IMR-90 (cell line): ENCODE data around the gene NR6A1. TPM values are rescaled to one million over a fixed set of nuclear protein-coding genes. Genes with fewer than 3 reads are reported as not detected.

ENCODE experiments used
- ATAC-seq: fragments of 200-7000 bp; cut with Tn5 transposase; 2 replicates; pipeline ENCODE4 v1.9.1; 2020; ENCODE audit warnings: low read depth, mild to moderate bottlenecking, moderate library complexity
- BruUV-seq: library from RNA; stranded (reverse); fragments of 400-500 nt; replicated peaks from 2 replicates; lab custom pipeline; 2021; lab: Mats Ljungman, UMichigan
- CTCF ChIA-PET: fragments of 300-600 bp; formaldehyde crosslinking; extraction: SDS; loops from one replicate; lab custom pipeline; 2021; ENCODE audit warnings: antibody characterized with exemption; lab: Yijun Ruan, JAX
- POLR2A ChIA-PET: fragments of 300-600 bp; sonication (Branson Sonifier 250); formaldehyde crosslinking; loops from one replicate; lab custom pipeline; 2022; ENCODE audit warnings: antibody characterized with exemption; ENCODE audit not compliant: unreplicated experiment; lab: Charles Lee
- DNase-seq: peaks from one replicate; pipeline ENCODE4 v3.0.0; 2013
- H2AFZ ChIP-seq: replicated peaks from 2 replicates; pipeline ENCODE3; 2013; ENCODE audit warnings: low read length, mild to moderate bottlenecking; ENCODE audit not compliant: poor library complexity
- H2AK5ac ChIP-seq: 2 replicates; pipeline ENCODE4 v1.6.1; 2013; ENCODE audit warnings: low read depth, low read length, inconsistent platforms
- H2AK9ac ChIP-seq: replicated peaks from 2 replicates; pipeline ENCODE3; 2013; ENCODE audit warnings: mild to moderate bottlenecking, low read depth, low read length, moderate library complexity; ENCODE audit not compliant: poor library complexity
- H2BK120ac ChIP-seq: 2 replicates; pipeline ENCODE4 v1.6.1; 2013; ENCODE audit warnings: low read depth, low read length, inconsistent platforms
- H2BK15ac ChIP-seq: 3 replicates; pipeline ENCODE4 v1.6.1; 2013; ENCODE audit warnings: low read depth, low read length, inconsistent platforms
- H2BK20ac ChIP-seq: 2 replicates; pipeline ENCODE4 v1.6.1; 2013; ENCODE audit warnings: low read depth, mild to moderate bottlenecking, inconsistent platforms, low read length, moderate library complexity
- H2BK5ac ChIP-seq: 2 replicates; pipeline ENCODE4 v1.6.1; 2013; ENCODE audit warnings: mild to moderate bottlenecking, low read depth, low read length, inconsistent platforms; ENCODE audit not compliant: poor library complexity, severe bottlenecking
- H3K14ac ChIP-seq: replicated peaks from 2 replicates; pipeline ENCODE4 v1.6.1; 2013; ENCODE audit warnings: low read depth, low read length, inconsistent platforms
- H3K18ac ChIP-seq: 2 replicates; pipeline ENCODE4 v1.6.1; 2013; ENCODE audit warnings: low read depth, low read length, control low read depth
- H3K23ac ChIP-seq: 2 replicates; pipeline ENCODE4 v1.6.1; 2013; ENCODE audit warnings: low read depth, low read length, inconsistent platforms
- H3K27ac ChIP-seq: 2 replicates; pipeline ENCODE4 v1.5.1; 2013; ENCODE audit warnings: mild to moderate bottlenecking, control low read depth, low read length; ENCODE audit not compliant: insufficient read depth
- H3K27me3 ChIP-seq: 2 replicates; pipeline ENCODE4 v1.6.1; 2013; ENCODE audit warnings: low read length; ENCODE audit not compliant: control insufficient read depth, insufficient read depth
- H3K36me3 ChIP-seq: 2 replicates; pipeline ENCODE4 v1.6.1; 2013; ENCODE audit warnings: low read length, mixed read lengths; ENCODE audit not compliant: control insufficient read depth, insufficient read depth
- H3K4ac ChIP-seq: 2 replicates; pipeline ENCODE4 v1.6.1; 2013; ENCODE audit warnings: low read depth, low read length, inconsistent platforms
- H3K4me1 ChIP-seq: 2 replicates; pipeline ENCODE4 v1.6.1; 2013; ENCODE audit warnings: low read length, mixed read lengths; ENCODE audit not compliant: control insufficient read depth, insufficient read depth
- H3K4me2 ChIP-seq: 2 replicates; pipeline ENCODE4 v1.6.1; 2013; ENCODE audit warnings: low read depth, mild to moderate bottlenecking, control low read depth, low read length, moderate library complexity
- H3K4me3 ChIP-seq: 2 replicates; pipeline ENCODE4 v1.5.1; 2013; ENCODE audit warnings: low read depth, mild to moderate bottlenecking, control low read depth, low read length, moderate library complexity; ENCODE audit not compliant: insufficient read depth
- H3K56ac ChIP-seq: 2 replicates; pipeline ENCODE4 v1.6.1; 2013; ENCODE audit warnings: low read length, inconsistent platforms; ENCODE audit not compliant: insufficient read depth; ENCODE audit errors: extremely low read depth
- H3K79me1 ChIP-seq, 2 experiments: 2 replicates each; pipeline ENCODE4 v1.6.1; 2013; ENCODE audit warnings: low read length in 2 of 2, inconsistent platforms in 1 of 2, low read depth in 1 of 2
- H3K9ac ChIP-seq: 2 replicates; pipeline ENCODE4 v1.6.1; 2013; ENCODE audit warnings: low read depth, low read length, control low read depth
- H3K9me1 ChIP-seq: 2 replicates; pipeline ENCODE4 v1.6.1; 2013; ENCODE audit warnings: low read length, inconsistent platforms; ENCODE audit not compliant: insufficient read depth
- H3K9me3 ChIP-seq: 2 replicates; pipeline ENCODE4 v1.6.1; 2013; ENCODE audit warnings: low read length; ENCODE audit not compliant: control insufficient read depth, insufficient read depth
- H4K20me1 ChIP-seq: 2 replicates; pipeline ENCODE4 v1.6.1; 2013; ENCODE audit warnings: low read length, inconsistent platforms; ENCODE audit not compliant: insufficient read depth
- H4K5ac ChIP-seq: 2 replicates; pipeline ENCODE4 v1.6.1; 2013; ENCODE audit warnings: mild to moderate bottlenecking, low read depth, low read length, control low read depth
- H4K8ac ChIP-seq, 2 experiments: 2 replicates each; pipeline ENCODE4 v1.6.1; 2013; ENCODE audit warnings: low read depth in 2 of 2, low read length in 2 of 2, control low read depth in 1 of 2, inconsistent platforms in 1 of 2
- H4K91ac ChIP-seq: 2 replicates; pipeline ENCODE4 v1.6.1; 2013; ENCODE audit warnings: low read depth, low read length, inconsistent platforms; ENCODE audit not compliant: insufficient read depth
- CEBPB ChIP-seq: IDR thresholded peaks from 2 replicates; pipeline ENCODE4 v1.6.1; 2012; ENCODE audit warnings: low read depth, low read length, improper control_type of control experiment
- CTCF ChIP-seq: conservative IDR thresholded peaks from 2 replicates; pipeline ENCODE4 v1.5.1; 2012; ENCODE audit warnings: mild to moderate bottlenecking, low read depth, low read length, improper control_type of control experiment
- FOS ChIP-seq: fragments of 150-350 bp; IDR thresholded peaks from 2 replicates; pipeline ENCODE4 v1.6.1; 2016; ENCODE audit warnings: low read depth, low read length
- MAFK ChIP-seq: IDR thresholded peaks from 2 replicates; pipeline ENCODE4 v1.6.1; 2012; ENCODE audit warnings: low read depth, low read length, improper control_type of control experiment
- NFE2L2 ChIP-seq: fragments of 150-350 bp; IDR thresholded peaks from 2 replicates; pipeline ENCODE4 v1.6.1; 2016; ENCODE audit warnings: low read depth, mild to moderate bottlenecking, low read length
- RAD21 ChIP-seq: IDR thresholded peaks from 2 replicates; pipeline ENCODE4 v1.6.1; 2012; ENCODE audit warnings: low read length, improper control_type of control experiment
- RCOR1 ChIP-seq: IDR thresholded peaks from 2 replicates; pipeline ENCODE4 v1.6.1; 2012; ENCODE audit warnings: mild to moderate bottlenecking, low read length, improper control_type of control experiment; ENCODE audit not compliant: insufficient replicate concordance
- RFX5 ChIP-seq: IDR thresholded peaks from 2 replicates; pipeline ENCODE4 v1.8.0; 2012; ENCODE audit warnings: low read depth, mild to moderate bottlenecking, low read length, moderate library complexity
- SMC3 ChIP-seq: fragments of 150-350 bp; IDR thresholded peaks from 2 replicates; pipeline ENCODE4 v1.6.1; 2016; ENCODE audit warnings: low read depth, mild to moderate bottlenecking, antibody characterized with exemption, low read length, moderate library complexity
- WGBS, 2 experiments: methylation state at CpG; one replicate each; pipeline versions ENCODE4 v1.1.5 to v1.1.7; 2013; ENCODE audit warnings: missing lambda C conversion rate in 2 of 2; ENCODE audit not compliant: insufficient read length in 1 of 2; ENCODE audit errors: extremely low coverage in 2 of 2; 5-methylcytosine and 5-hydroxymethylcytosine counted together
- dilution Hi-C: fragments of 300-500 bp; cut with HindIII; formaldehyde crosslinking; loops from one replicate; pipeline ENCODE4 v1.14.3; 2018; ENCODE audit warnings: low sequenced_read_pairs; ENCODE audit not compliant: unreplicated experiment
- in situ Hi-C: fragments of 300-500 bp; cut with MboI; formaldehyde crosslinking; loops from 3 replicates; pipeline ENCODE4 v1.14.3; 2019; ENCODE audit warnings: low sequenced_read_pairs, inconsistent platforms, mixed read lengths
- intact Hi-C: fragments of 100-400 bp; cut with micrococcal nuclease; formaldehyde crosslinking; loops from 2 replicates; pipeline ENCODE4 v1.10.0; 2022
- polyA plus RNA-seq, 3 experiments: library from polyadenylated mRNA; depleted of rRNA; stranded (reverse); fragments of >200 nt; gene quantifications; 2 replicates each; pipeline ENCODE4 v1.2.3, GENCODE V29; 2012; ENCODE audit warnings: low replicate concordance in 1 of 3
- total RNA-seq: library from RNA; depleted of rRNA; stranded (reverse); fragments of >200 nt; gene quantifications from 2 replicates; pipeline ENCODE4 v1.2.3, GENCODE V29; 2012
- TF ChIP-seq, protein P1 (sequence below): fragments of 150-350 bp; IDR thresholded peaks from 2 replicates; pipeline ENCODE4 v1.6.1; 2016; ENCODE audit warnings: low read depth, mild to moderate bottlenecking, low read length, moderate library complexity, borderline replicate concordance
- TF ChIP-seq, protein P2 (sequence below): fragments of 150-350 bp; IDR thresholded peaks from 2 replicates; pipeline ENCODE4 v1.6.1; 2017; ENCODE audit warnings: mild to moderate bottlenecking, antibody characterized with exemption, low read length, low read depth

The NR6A1 gene
- total and polyA plus RNA-seq, 2 of the 4 experiments (the other 2 are of a cell fraction): 0.14 to 0.36 TPM

GRCh38 chr9:124788542-124789217 lies 17.6 kb upstream of the NR6A1 start:
- Histone ChIP-seq H3K9me3 (no peaks in the 10 kb centered on the region), H4K91ac (no peak overlapping the region), H4K5ac (no peak overlapping the region), H3K9me1 (no peaks in the 10 kb centered on the region), H3K27me3 (no peaks in the 10 kb centered on the region), H3K79me1 (no peaks in the 10 kb centered on the region), H2BK5ac (no peak overlapping the region), H4K20me1 (no peaks in the 10 kb centered on the region), H3K18ac (no peak overlapping the region), H3K9ac (no peak overlapping the region), H2AFZ (no peak overlapping the region), H3K4me3 (no peak overlapping the region), H3K36me3 (peaks cover 14% of the 10 kb centered on the region; the same call in 1 of the 2 replicates), H3K14ac (no peak overlapping the region), H2BK120ac (no peak overlapping the region), H3K23ac (no peak overlapping the region), H3K4me2 (no peak overlapping the region), H4K8ac (no peak overlapping the region), H3K4ac (no peak overlapping the region), H3K27ac (no peak overlapping the region), H3K4me1 (peaks cover 10% of the 10 kb centered on the region), H2BK15ac (no peak overlapping the region), H2AK5ac (no peak overlapping the region), H2BK20ac (no peak overlapping the region), H3K56ac (no peak overlapping the region), H2AK9ac (no peak overlapping the region)
- BruUV-seq: no TSS peak
- in situ Hi-C loops (no loop called here), intact Hi-C loops (no loop called here), dilution Hi-C loops (no loop called here)
- TF ChIP-seq CEBPB (no peak), RFX5 (no peak), CTCF (no peak), NFE2L2 (no peak), MAFK (no peak), RCOR1 (no peak), SMC3 (no peak), RAD21 (no peak), FOS (no peak)
- TF ChIP-seq, protein P1, sequence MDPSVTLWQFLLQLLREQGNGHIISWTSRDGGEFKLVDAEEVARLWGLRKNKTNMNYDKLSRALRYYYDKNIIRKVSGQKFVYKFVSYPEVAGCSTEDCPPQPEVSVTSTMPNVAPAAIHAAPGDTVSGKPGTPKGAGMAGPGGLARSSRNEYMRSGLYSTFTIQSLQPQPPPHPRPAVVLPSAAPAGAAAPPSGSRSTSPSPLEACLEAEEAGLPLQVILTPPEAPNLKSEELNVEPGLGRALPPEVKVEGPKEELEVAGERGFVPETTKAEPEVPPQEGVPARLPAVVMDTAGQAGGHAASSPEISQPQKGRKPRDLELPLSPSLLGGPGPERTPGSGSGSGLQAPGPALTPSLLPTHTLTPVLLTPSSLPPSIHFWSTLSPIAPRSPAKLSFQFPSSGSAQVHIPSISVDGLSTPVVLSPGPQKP: no peak
- TF ChIP-seq, protein P2, sequence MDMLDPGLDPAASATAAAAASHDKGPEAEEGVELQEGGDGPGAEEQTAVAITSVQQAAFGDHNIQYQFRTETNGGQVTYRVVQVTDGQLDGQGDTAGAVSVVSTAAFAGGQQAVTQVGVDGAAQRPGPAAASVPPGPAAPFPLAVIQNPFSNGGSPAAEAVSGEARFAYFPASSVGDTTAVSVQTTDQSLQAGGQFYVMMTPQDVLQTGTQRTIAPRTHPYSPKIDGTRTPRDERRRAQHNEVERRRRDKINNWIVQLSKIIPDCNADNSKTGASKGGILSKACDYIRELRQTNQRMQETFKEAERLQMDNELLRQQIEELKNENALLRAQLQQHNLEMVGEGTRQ: no peak
- WGBS, 2 experiments: no CpG with 5 or more reads among the region's 3 CpGs
- no peak for DNase-seq
- ChIA-PET CTCF (no interaction called here), POLR2A (no interaction called here)
- ATAC-seq: no peak
